Fibroblast of the aortic adventitia (primary cell): Measurements from ENCODE around the gene NUDT21. TPM values are rescaled to one million over a fixed set of nuclear protein-coding genes. Genes with fewer than 3 reads are reported as not detected.
"Not testable (repeated sequence)": the region's sequence is repeated elsewhere in the genome, so short reads cannot be mapped to it uniquely, and the experiment has no call there.

ENCODE experiments used
- DNase-seq: peaks from one replicate; pipeline ENCODE4 v3.0.0-alpha.2; 2010; ENCODE audit warnings: low read depth
- H3K4me3 ChIP-seq: 2 replicates; pipeline ENCODE4 v1.5.1; 2011; ENCODE audit warnings: low read depth, mild to moderate bottlenecking, control low read depth, low read length, moderate library complexity
- CTCF ChIP-seq: IDR thresholded peaks from 2 replicates; pipeline ENCODE4 v1.5.1; 2011; ENCODE audit warnings: mild to moderate bottlenecking, low read length, control low read depth, inconsistent platforms; ENCODE audit not compliant: insufficient read depth
- total RNA-seq: library from RNA; depleted of rRNA; stranded (reverse); fragments of >200 nt; gene quantifications from 2 replicates; pipeline ENCODE4 v1.2.3, GENCODE V29; 2012; ENCODE audit warnings: low replicate concordance

NUDT21 gene
- total RNA-seq, 1 donor, result 116 TPM

- no peak for DNase-seq
- H3K4me3 ChIP-seq, result no peak overlapping the region
- TF ChIP-seq CTCF, result no peak
Measured at GRCh38 chr16:56399047-56399446, 52.1 kb downstream of the NUDT21 start.

DNA sequence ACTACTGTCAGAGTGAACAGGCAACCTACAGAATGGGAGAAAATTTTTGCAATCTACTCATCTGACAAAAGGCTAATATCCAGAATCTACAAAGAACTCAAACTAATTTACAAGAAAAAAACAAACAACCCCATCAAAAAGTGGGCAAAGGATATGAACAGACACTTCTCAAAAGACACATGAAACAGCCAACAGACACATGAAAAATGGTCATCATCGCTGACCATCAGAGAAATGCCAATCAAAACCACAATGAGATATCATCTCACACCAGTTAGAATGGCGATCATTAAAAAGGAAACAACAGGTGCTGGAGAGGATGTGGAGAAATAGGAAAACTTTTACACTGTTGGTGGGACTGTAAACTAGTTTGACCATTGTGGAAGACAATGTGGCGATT lies 54.4 kb downstream of the NUDT21 start:
- not testable (repeated sequence) for H3K4me3 ChIP-seq, DNase-seq

DNA sequence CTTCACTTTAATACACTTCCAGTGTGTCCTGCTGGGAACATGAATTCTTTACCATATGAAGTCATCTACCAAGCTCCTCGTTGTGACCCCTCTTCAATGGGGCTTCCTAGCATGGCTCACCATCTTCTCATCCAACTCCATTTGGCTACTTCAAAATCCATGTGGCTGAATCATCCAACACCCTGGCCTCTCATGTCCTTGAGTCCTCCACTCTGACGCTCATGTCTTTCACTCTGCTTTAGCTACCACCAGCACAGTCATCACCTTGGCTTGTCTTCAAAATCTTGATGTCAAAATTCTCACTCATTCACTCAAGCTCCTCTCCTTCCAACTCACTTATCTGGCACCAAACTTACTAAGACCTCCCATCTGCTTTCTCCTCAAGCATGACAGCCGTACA lies 61.6 kb downstream of the NUDT21 start:
- peak; percentile 81 for DNase-seq
- no peak overlapping the region for H3K4me3 ChIP-seq
- TF ChIP-seq CTCF, result no peak

DNA sequence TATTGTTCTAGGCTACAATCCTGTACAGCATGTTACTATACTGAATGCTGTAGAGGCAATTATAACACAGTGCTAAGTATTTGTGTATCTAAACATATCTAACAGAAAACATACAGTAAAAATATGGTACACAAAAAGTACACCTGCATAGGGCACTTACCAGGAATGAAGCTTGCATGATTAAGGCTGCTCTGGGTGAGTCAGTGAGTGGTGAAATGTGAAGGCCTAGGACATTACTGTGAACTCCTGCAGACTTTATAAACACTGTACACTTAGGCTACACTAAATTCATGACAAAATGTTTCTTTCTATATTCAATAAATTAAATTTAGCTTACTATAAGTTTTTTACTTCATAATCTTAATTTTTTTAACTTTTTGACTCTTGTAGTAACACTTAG lies 62.9 kb downstream of the NUDT21 start:
- no peak for DNase-seq
- H3K4me3 ChIP-seq, result no peak overlapping the region
- TF ChIP-seq CTCF, result no peak

- no peak overlapping the region for H3K4me3 ChIP-seq
- TF ChIP-seq CTCF, result no peak
- no peak for DNase-seq
Measured at GRCh38 chr16:56387396-56387795, 63.7 kb downstream of the NUDT21 start.

GRCh38 chr16:56384074-56384721 lies 66.9 kb downstream of the NUDT21 start:
- TF ChIP-seq CTCF, result no peak
- no peak for DNase-seq
- no peak overlapping the region for H3K4me3 ChIP-seq

DNA sequence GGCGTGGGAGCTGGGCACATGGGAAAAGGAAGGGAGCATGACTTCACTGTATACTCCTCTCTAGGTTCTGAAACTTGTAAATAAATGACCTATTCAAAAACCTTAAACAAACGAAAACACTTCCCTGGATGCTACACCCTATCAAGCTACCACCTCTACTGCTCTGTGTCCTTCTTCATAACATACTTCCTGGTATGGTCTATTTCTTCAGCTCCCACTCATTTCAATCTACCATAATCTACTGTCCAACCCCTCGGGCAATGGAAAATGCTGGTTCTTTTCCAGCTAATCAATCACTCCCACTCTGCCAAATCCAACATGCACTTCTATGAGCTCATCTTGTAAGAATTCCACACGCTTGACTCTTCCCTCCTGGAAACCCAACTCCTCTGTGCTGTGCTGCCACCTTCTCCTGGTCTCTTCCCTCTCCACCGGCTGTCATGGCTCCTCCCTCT lies 68.2 kb downstream of the NUDT21 start:
- peak; percentile 19 for DNase-seq
- no peak for TF ChIP-seq CTCF
- no peak overlapping the region for H3K4me3 ChIP-seq
